Large intestine (tissue), 3 donors: ENCODE data around the gene ARAP2. TPM values are rescaled to one million over a fixed set of nuclear protein-coding genes. Genes with fewer than 3 reads are reported as not detected.

ENCODE experiments used
- DNase-seq, 2 donors: peaks; one replicate each; pipeline versions ENCODE4 v3.0.0 to v3.0.0-alpha.2; 2013
- H3K27ac ChIP-seq: one replicate; pipeline ENCODE4 v1.5.1; 2013; ENCODE audit warnings: low read length
- H3K27me3 ChIP-seq: 2 replicates; pipeline ENCODE4 v1.6.1; 2013; ENCODE audit warnings: low read length; ENCODE audit not compliant: control insufficient read depth, insufficient read depth
- H3K36me3 ChIP-seq: 2 replicates; pipeline ENCODE4 v1.6.1; 2013; ENCODE audit warnings: low read length; ENCODE audit not compliant: control insufficient read depth, insufficient read depth
- H3K4me1 ChIP-seq: one replicate; pipeline ENCODE4 v1.6.1; 2013; ENCODE audit warnings: low read length; ENCODE audit not compliant: control insufficient read depth, insufficient read depth
- H3K4me3 ChIP-seq: one replicate; pipeline ENCODE4 v1.5.1; 2013; ENCODE audit warnings: low read length
- H3K9me3 ChIP-seq: one replicate; pipeline ENCODE4 v1.6.1; 2013; ENCODE audit warnings: mild to moderate bottlenecking, low read depth, low read length, moderate library complexity; ENCODE audit not compliant: control insufficient read depth
- WGBS: methylation state at CpG from one replicate; pipeline ENCODE4 v1.1.5; 2013; ENCODE audit warnings: low lambda C conversion rate; ENCODE audit not compliant: insufficient coverage; 5-methylcytosine and 5-hydroxymethylcytosine counted together
- polyA plus RNA-seq: library from polyadenylated mRNA; unstranded; fragments of 120-200 nt; gene quantifications from one replicate; pipeline ENCODE4 v1.2.1, GENCODE V29; 2013

The ARAP2 gene
- polyA plus RNA-seq, 1 donor = 13.6 TPM

- no peaks in the 10 kb centered on the region for H3K36me3 ChIP-seq
- H3K4me1 ChIP-seq = no peaks in the 10 kb centered on the region
- H3K27ac ChIP-seq = no peak overlapping the region
- no peak for DNase-seq
- 95% methylated on average over 3 of the region's 7 CpGs for WGBS
- H3K4me3 ChIP-seq = no peak overlapping the region
- no peaks in the 10 kb centered on the region for H3K9me3 ChIP-seq
- H3K27me3 ChIP-seq = no peaks in the 10 kb centered on the region
Measured at GRCh38 chr4:36042122-36042970, 202.0 kb downstream of the ARAP2 start.

- H3K4me3 ChIP-seq = no peak overlapping the region
- no peaks in the 10 kb centered on the region for H3K9me3 ChIP-seq
- H3K36me3 ChIP-seq = no peaks in the 10 kb centered on the region
- H3K4me1 ChIP-seq = no peaks in the 10 kb centered on the region
- WGBS = 78% methylated on average over 1 of the region's 1 CpG
- H3K27ac ChIP-seq = no peak overlapping the region
- H3K27me3 ChIP-seq = no peaks in the 10 kb centered on the region
- DNase-seq = no peak
Measured at GRCh38 chr4:36041340-36041739, 203.0 kb downstream of the ARAP2 start.

GRCh38 chr4:36039026-36039425 lies 205.3 kb downstream of the ARAP2 start:
- no peak overlapping the region for H3K27ac ChIP-seq
- H3K4me3 ChIP-seq = no peak overlapping the region
- WGBS = no CpG with 5 or more reads among the region's 2 CpGs
- H3K36me3 ChIP-seq = no peaks in the 10 kb centered on the region
- no peaks in the 10 kb centered on the region for H3K9me3 ChIP-seq
- H3K4me1 ChIP-seq = no peaks in the 10 kb centered on the region
- DNase-seq = no peak
- no peaks in the 10 kb centered on the region for H3K27me3 ChIP-seq

GRCh38 chr4:36038491-36038890 lies 205.8 kb downstream of the ARAP2 start:
- 78% methylated on average over 1 of the region's 1 CpG for WGBS
- Histone ChIP-seq H3K9me3 (no peaks in the 10 kb centered on the region), H3K27ac (no peak overlapping the region), H3K27me3 (no peaks in the 10 kb centered on the region), H3K36me3 (no peaks in the 10 kb centered on the region), H3K4me3 (no peak overlapping the region), H3K4me1 (no peaks in the 10 kb centered on the region)
- DNase-seq = no peak

GRCh38 chr4:36037127-36037526 lies 207.2 kb downstream of the ARAP2 start:
- Histone ChIP-seq H3K36me3 (no peaks in the 10 kb centered on the region), H3K9me3 (no peaks in the 10 kb centered on the region), H3K27me3 (no peaks in the 10 kb centered on the region), H3K4me3 (no peak overlapping the region), H3K4me1 (no peaks in the 10 kb centered on the region), H3K27ac (no peak overlapping the region)
- DNase-seq = no peak

- no peak overlapping the region for H3K27ac ChIP-seq
- no peak overlapping the region for H3K4me3 ChIP-seq
- no peaks in the 10 kb centered on the region for H3K9me3 ChIP-seq
- DNase-seq = no peak
- no peaks in the 10 kb centered on the region for H3K36me3 ChIP-seq
- H3K4me1 ChIP-seq = no peaks in the 10 kb centered on the region
- no peaks in the 10 kb centered on the region for H3K27me3 ChIP-seq
Measured at GRCh38 chr4:36029951-36030350, 214.4 kb downstream of the ARAP2 start.

GRCh38 chr4:36027203-36027602 lies 217.1 kb downstream of the ARAP2 start:
- WGBS = no CpG with 5 or more reads among the region's 5 CpGs
- Histone ChIP-seq H3K36me3 (no peaks in the 10 kb centered on the region), H3K27ac (no peak overlapping the region), H3K4me1 (no peaks in the 10 kb centered on the region), H3K4me3 (no peak overlapping the region), H3K27me3 (no peaks in the 10 kb centered on the region), H3K9me3 (no peaks in the 10 kb centered on the region)
- no peak for DNase-seq

GRCh38 chr4:36026348-36026880 lies 217.9 kb downstream of the ARAP2 start:
- no peak for DNase-seq
- Histone ChIP-seq H3K27ac (no peak overlapping the region), H3K36me3 (no peaks in the 10 kb centered on the region), H3K4me1 (no peaks in the 10 kb centered on the region), H3K9me3 (no peaks in the 10 kb centered on the region), H3K27me3 (no peaks in the 10 kb centered on the region), H3K4me3 (no peak overlapping the region)
- no CpG with 5 or more reads among the region's 6 CpGs for WGBS

GRCh38 chr4:36024901-36025660 lies 219.2 kb downstream of the ARAP2 start:
- Histone ChIP-seq H3K36me3 (no peaks in the 10 kb centered on the region), H3K27me3 (no peaks in the 10 kb centered on the region), H3K4me3 (no peak overlapping the region), H3K27ac (no peak overlapping the region), H3K9me3 (no peaks in the 10 kb centered on the region), H3K4me1 (no peaks in the 10 kb centered on the region)
- WGBS = 86% methylated on average over 4 of the region's 6 CpGs
- DNase-seq = no peak

GRCh38 chr4:36020351-36020750 lies 224.0 kb downstream of the ARAP2 start:
- Histone ChIP-seq H3K9me3 (no peaks in the 10 kb centered on the region), H3K27ac (no peak overlapping the region), H3K36me3 (no peaks in the 10 kb centered on the region), H3K4me1 (no peaks in the 10 kb centered on the region), H3K27me3 (no peaks in the 10 kb centered on the region), H3K4me3 (no peak overlapping the region)
- DNase-seq = no peak
- WGBS = 100% methylated on average over 2 of the region's 3 CpGs
